ENCODE data around the gene C1QL4. TPM values are rescaled to one million over a fixed set of nuclear protein-coding genes. Genes with fewer than 3 reads are reported as not detected.

Gene C1QL4
- polyA plus RNA-seq, 1 donor (not counting 4 experiments of a cell fraction or from before 2014, with no cell fraction given): 0.07 TPM

DNA sequence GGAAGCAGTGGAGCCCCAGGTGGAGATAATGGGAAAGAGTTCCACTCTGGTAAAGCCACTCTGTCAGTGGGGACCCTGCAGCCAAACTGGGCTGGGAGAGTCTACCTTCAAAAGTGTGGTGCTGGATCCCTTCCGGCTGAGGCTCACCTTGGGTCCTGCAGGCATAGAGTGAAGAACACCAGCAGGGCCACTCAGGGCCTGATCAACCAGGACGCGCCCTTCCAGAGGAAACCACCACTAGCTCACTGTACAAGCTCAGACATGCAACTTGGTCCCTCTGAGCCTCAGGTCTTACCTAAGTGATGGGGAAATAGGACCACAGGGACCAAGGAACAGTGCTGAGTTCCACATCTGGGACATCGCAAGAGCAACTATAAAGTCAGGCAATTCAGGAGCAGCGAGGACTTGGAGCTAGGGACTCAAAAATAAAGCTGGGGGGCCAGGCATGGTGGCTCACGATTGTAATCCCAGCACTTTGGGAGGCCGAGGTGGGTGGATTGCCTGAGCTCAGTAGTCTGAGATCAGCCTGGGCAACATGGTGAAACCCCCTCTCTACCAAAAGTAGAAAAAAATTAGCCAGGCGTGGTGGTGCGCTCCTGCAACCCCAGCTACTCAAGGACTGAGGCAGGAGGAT, 47.9 kb downstream of the C1QL4 start:
- H3K27me3 ChIP-seq (ENCODE audit: control insufficient read depth, extremely low read depth, insufficient read depth, low read length): peaks cover 1% of the 10 kb centered on the region
- no peak overlapping the region for H3K27ac ChIP-seq (ENCODE audit: control insufficient read depth, insufficient read depth, low read length)
- H3K4me1 ChIP-seq (ENCODE audit: control insufficient read depth, extremely low read depth, insufficient read depth, low read length): peaks cover 13% of the 10 kb centered on the region
- DNase-seq (ENCODE audit: low read depth, low spot score) (no peak), FAIRE-seq (peak; percentile 58)
- H3K9ac ChIP-seq (ENCODE audit: control insufficient read depth, extremely low read depth, insufficient read depth, low read length): no peak overlapping the region
- dilution Hi-C loops (cut with MboI; ENCODE audit: extremely low pct_ligation_motif_present, low sequenced_read_pairs): no loop called here
- H3K9me1 ChIP-seq (ENCODE audit: control insufficient read depth, extremely low read depth, insufficient read depth, low read length): no peaks in the 10 kb centered on the region
- no peaks in the 10 kb centered on the region for H3K9me3 ChIP-seq (ENCODE audit: control insufficient read depth, low read depth, low read length)
- no peaks in the 10 kb centered on the region for H4K20me1 ChIP-seq (ENCODE audit: control insufficient read depth, extremely low read depth, insufficient read depth, low read length)
- no peak for TF ChIP-seq EZH2 (IDR thresholded peaks at IDR 0.05; ENCODE audit: low read length)
- TF ChIP-seq, protein P1, sequence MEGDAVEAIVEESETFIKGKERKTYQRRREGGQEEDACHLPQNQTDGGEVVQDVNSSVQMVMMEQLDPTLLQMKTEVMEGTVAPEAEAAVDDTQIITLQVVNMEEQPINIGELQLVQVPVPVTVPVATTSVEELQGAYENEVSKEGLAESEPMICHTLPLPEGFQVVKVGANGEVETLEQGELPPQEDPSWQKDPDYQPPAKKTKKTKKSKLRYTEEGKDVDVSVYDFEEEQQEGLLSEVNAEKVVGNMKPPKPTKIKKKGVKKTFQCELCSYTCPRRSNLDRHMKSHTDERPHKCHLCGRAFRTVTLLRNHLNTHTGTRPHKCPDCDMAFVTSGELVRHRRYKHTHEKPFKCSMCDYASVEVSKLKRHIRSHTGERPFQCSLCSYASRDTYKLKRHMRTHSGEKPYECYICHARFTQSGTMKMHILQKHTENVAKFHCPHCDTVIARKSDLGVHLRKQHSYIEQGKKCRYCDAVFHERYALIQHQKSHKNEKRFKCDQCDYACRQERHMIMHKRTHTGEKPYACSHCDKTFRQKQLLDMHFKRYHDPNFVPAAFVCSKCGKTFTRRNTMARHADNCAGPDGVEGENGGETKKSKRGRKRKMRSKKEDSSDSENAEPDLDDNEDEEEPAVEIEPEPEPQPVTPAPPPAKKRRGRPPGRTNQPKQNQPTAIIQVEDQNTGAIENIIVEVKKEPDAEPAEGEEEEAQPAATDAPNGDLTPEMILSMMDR (optimal IDR thresholded peaks at IDR 0.05 in 1 of 3, IDR thresholded peaks at IDR 0.05 in 1 of 3, conservative IDR thresholded peaks at IDR 0.05 in 1 of 3; ENCODE audit: extremely low read depth in 1 of 3, insufficient read depth in 2 of 3, low read length in 3 of 3): no peak
- no peak overlapping the region for H2AFZ ChIP-seq (ENCODE audit: control insufficient read depth, low read length)
- H3K36me3 ChIP-seq (ENCODE audit: control insufficient read depth in 2 of 2, extremely low read depth in 1 of 2, insufficient read depth in 2 of 2, low read length in 2 of 2): no peaks in the 10 kb centered on the region
- no peak overlapping the region for H3K4me2 ChIP-seq (ENCODE audit: control insufficient read depth, extremely low read depth, insufficient read depth, low read depth, low read length)
- no peaks in the 10 kb centered on the region for H3K79me2 ChIP-seq (ENCODE audit: control insufficient read depth, insufficient read depth, low read length)
- no peak overlapping the region for H3K4me3 ChIP-seq (ENCODE audit: control insufficient read depth in 2 of 3, extremely low read depth in 1 of 3, insufficient read depth in 2 of 3, low read depth in 1 of 3, low read length in 3 of 3)

DNA sequence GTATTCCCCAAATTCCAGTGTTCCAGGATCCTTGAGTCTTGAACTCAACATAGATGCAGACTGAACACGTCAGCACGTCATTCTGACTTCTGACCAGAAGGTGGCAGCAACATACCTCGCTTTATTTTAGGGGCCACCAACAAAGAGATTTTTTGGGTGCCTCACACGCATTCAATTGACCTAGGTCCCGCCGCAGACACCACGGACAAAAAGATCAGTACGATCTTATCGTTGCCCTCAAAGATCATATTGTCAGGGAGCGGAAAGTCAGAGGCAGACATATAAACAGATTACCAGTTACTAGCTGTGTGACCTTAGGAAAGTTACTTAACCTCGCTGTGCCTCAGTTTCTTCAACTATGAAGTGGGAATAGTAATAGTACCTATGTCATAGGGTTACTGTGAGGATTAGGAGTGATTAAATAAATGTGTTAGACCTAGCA, 48.6 kb downstream of the C1QL4 start:
- dilution Hi-C loops (cut with MboI; ENCODE audit: extremely low pct_ligation_motif_present, low sequenced_read_pairs): no loop called here
- no peak overlapping the region for H3K4me2 ChIP-seq (ENCODE audit: control insufficient read depth, extremely low read depth, insufficient read depth, low read depth, low read length)
- no peaks in the 10 kb centered on the region for H3K36me3 ChIP-seq (ENCODE audit: control insufficient read depth in 2 of 2, extremely low read depth in 1 of 2, insufficient read depth in 2 of 2, low read length in 2 of 2)
- no peak overlapping the region for H2AFZ ChIP-seq (ENCODE audit: control insufficient read depth, low read length)
- no peak for DNase-seq (ENCODE audit: low read depth, low spot score)
- H3K4me3 ChIP-seq (ENCODE audit: control insufficient read depth in 2 of 3, extremely low read depth in 1 of 3, insufficient read depth in 2 of 3, low read depth in 1 of 3, low read length in 3 of 3): no peak overlapping the region
- no peaks in the 10 kb centered on the region for H3K9me1 ChIP-seq (ENCODE audit: control insufficient read depth, extremely low read depth, insufficient read depth, low read length)
- no peak overlapping the region for H3K9ac ChIP-seq (ENCODE audit: control insufficient read depth, extremely low read depth, insufficient read depth, low read length)
- no peaks in the 10 kb centered on the region for H3K79me2 ChIP-seq (ENCODE audit: control insufficient read depth, insufficient read depth, low read length)
- H3K4me1 ChIP-seq (ENCODE audit: control insufficient read depth, extremely low read depth, insufficient read depth, low read length): peaks cover 12% of the 10 kb centered on the region
- TF ChIP-seq, protein P1 (optimal IDR thresholded peaks at IDR 0.05 in 1 of 3, IDR thresholded peaks at IDR 0.05 in 1 of 3, conservative IDR thresholded peaks at IDR 0.05 in 1 of 3; ENCODE audit: extremely low read depth in 1 of 3, insufficient read depth in 2 of 3, low read length in 3 of 3): peak; percentile 73 to 95 (median 82)
- TF ChIP-seq EZH2 (IDR thresholded peaks at IDR 0.05; ENCODE audit: low read length): no peak
- H3K9me3 ChIP-seq (ENCODE audit: control insufficient read depth, low read depth, low read length): no peaks in the 10 kb centered on the region
- FAIRE-seq: peak; percentile 97
- H4K20me1 ChIP-seq (ENCODE audit: control insufficient read depth, extremely low read depth, insufficient read depth, low read length): no peaks in the 10 kb centered on the region
- no peaks in the 10 kb centered on the region for H3K27me3 ChIP-seq (ENCODE audit: control insufficient read depth, extremely low read depth, insufficient read depth, low read length)
- no peak overlapping the region for H3K27ac ChIP-seq (ENCODE audit: control insufficient read depth, insufficient read depth, low read length)

Data from keratinocyte (primary cell).